ENCODE data around the gene MMUT. TPM values are rescaled to one million over a fixed set of nuclear protein-coding genes. Genes with fewer than 3 reads are reported as not detected.
A peak's percentile ranks its signal among the peaks of the same experiment; 100 is the strongest.

Gene MMUT
- total and polyA plus RNA-seq, 2 experiments from 2014 or later: 8.7 to 12.4 TPM

DNA sequence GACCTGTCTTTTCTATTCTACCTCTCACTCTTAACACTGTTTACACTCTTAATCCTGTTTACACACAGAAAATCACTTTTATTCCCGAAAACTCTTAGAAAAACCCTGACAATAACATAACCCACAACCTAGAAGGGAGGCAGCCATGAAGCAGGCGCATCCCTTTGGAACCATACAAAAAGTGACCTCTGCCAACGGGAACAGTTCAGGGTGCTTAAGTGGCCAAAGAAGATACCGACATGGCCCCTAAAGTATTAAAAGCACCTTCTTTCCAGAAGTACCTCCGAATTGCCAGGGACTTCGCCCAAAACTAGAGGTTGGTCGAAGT, 490 bp downstream of the MMUT start:
- Mint-ChIP-seq H3K4me3 (peak overlapping the region; percentile 100), H3K9me3 (peaks cover 3% of the 10 kb centered on the region; the same call in 1 of the 3 replicates), H3K4me1 (peaks cover 11% of the 10 kb centered on the region), H3K27me3 (ENCODE audit: insufficient read depth, low read depth, poor library complexity) (no peaks in the 10 kb centered on the region), H3K36me3 (ENCODE audit: low read depth) (no peaks in the 10 kb centered on the region; the same call in 1 of the 3 replicates), H3K27ac (peak overlapping the region; percentile 100)
- DNase-seq (ENCODE audit: low spot score): peak; percentile 4
- Histone ChIP-seq H3F3A (replicated peaks; ENCODE audit: low read depth) (no peaks in the 10 kb centered on the region), H3K9me2 (ENCODE audit: insufficient read depth) (no peaks in the 10 kb centered on the region), H2AFZ (peak overlapping the region; percentile 78), H3K27ac (ENCODE audit: low read depth) (peak overlapping the region; percentile 34), H3K27me3 (ENCODE audit: insufficient read depth) (no peaks in the 10 kb centered on the region), H3K4me1 (ENCODE audit: insufficient read depth) (no peaks in the 10 kb centered on the region), H3K79me2 (replicated peaks; ENCODE audit: insufficient read depth) (peaks cover 62% of the 10 kb centered on the region), H3K36me3 (ENCODE audit: insufficient read depth) (no peaks in the 10 kb centered on the region), H3K4me3 (peak overlapping the region; percentile 66), H3K4me2 (peak overlapping the region; percentile 92), H4K20me1 (replicated peaks; ENCODE audit: insufficient read depth) (no peaks in the 10 kb centered on the region)
- peak; percentile 31 for ATAC-seq
- no peak for TF ChIP-seq REST (IDR thresholded peaks at IDR 0.05; ENCODE audit: unreplicated experiment)
- no peak for TF ChIP-seq CREB1 (CRISPR knock-in tag; IDR thresholded peaks at IDR 0.05; ENCODE audit: low read depth)
- no peak for TF ChIP-seq STAT1 (IDR thresholded peaks at IDR 0.05; ENCODE audit: unreplicated experiment)
- no peak for TF ChIP-seq ZNF331 (CRISPR knock-in tag; IDR thresholded peaks at IDR 0.05; ENCODE audit: low read depth)

DNA sequence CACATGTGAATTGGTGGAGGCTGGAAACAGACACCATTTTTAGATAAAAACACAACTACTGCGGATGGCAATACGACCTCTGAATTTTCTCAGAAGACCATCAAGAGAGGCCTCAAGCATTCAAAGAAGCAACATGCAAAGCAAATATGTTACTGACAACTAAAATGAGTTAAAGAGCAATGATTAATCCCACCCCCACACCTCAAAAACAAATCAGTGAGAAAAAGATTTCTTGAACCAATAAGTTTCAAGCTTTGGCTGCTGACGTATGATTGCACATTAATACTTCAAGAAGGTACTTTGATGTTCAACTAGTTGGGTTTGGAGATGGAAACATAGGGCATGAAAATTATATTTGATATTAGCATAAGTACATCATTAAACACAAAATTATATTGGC, 982 bp downstream of the MMUT start:
- Mint-ChIP-seq H3K4me3 (peak overlapping the region; percentile 100), H3K36me3 (ENCODE audit: low read depth) (no peaks in the 10 kb centered on the region; the same call in 1 of the 3 replicates), H3K27ac (no peak overlapping the region; the same call in 1 of the 2 replicates), H3K9me3 (peaks cover 3% of the 10 kb centered on the region; the same call in 1 of the 3 replicates), H3K27me3 (ENCODE audit: insufficient read depth, low read depth, poor library complexity) (no peaks in the 10 kb centered on the region), H3K4me1 (peaks cover 11% of the 10 kb centered on the region)
- H4K20me1 ChIP-seq (replicated peaks; ENCODE audit: insufficient read depth): no peaks in the 10 kb centered on the region
- H3K4me3 ChIP-seq: peak overlapping the region; percentile 66
- peak overlapping the region; percentile 92 for H3K4me2 ChIP-seq
- no peaks in the 10 kb centered on the region for H3K9me2 ChIP-seq (ENCODE audit: insufficient read depth)
- H3K4me1 ChIP-seq (ENCODE audit: insufficient read depth): no peaks in the 10 kb centered on the region
- ATAC-seq (no peak), DNase-seq (ENCODE audit: low spot score) (no peak)
- no peaks in the 10 kb centered on the region for H3F3A ChIP-seq (replicated peaks; ENCODE audit: low read depth)
- H3K27ac ChIP-seq (ENCODE audit: low read depth): no peak overlapping the region
- H3K27me3 ChIP-seq (ENCODE audit: insufficient read depth): no peaks in the 10 kb centered on the region
- H2AFZ ChIP-seq: no peak overlapping the region
- H3K79me2 ChIP-seq (replicated peaks; ENCODE audit: insufficient read depth): peaks cover 57% of the 10 kb centered on the region
- H3K36me3 ChIP-seq (ENCODE audit: insufficient read depth): no peaks in the 10 kb centered on the region
- no peak for TF ChIP-seq ZNF462 (CRISPR knock-in tag; IDR thresholded peaks at IDR 0.05)
- no peak for TF ChIP-seq JUNB (IDR thresholded peaks at IDR 0.05; ENCODE audit: unreplicated experiment)
- TF ChIP-seq, protein P1, sequence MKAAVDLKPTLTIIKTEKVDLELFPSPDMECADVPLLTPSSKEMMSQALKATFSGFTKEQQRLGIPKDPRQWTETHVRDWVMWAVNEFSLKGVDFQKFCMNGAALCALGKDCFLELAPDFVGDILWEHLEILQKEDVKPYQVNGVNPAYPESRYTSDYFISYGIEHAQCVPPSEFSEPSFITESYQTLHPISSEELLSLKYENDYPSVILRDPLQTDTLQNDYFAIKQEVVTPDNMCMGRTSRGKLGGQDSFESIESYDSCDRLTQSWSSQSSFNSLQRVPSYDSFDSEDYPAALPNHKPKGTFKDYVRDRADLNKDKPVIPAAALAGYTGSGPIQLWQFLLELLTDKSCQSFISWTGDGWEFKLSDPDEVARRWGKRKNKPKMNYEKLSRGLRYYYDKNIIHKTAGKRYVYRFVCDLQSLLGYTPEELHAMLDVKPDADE (IDR thresholded peaks at IDR 0.05): no peak
- no peak for TF ChIP-seq CREB1 (CRISPR knock-in tag; IDR thresholded peaks at IDR 0.05; ENCODE audit: low read depth)
- TF ChIP-seq, protein P2, sequence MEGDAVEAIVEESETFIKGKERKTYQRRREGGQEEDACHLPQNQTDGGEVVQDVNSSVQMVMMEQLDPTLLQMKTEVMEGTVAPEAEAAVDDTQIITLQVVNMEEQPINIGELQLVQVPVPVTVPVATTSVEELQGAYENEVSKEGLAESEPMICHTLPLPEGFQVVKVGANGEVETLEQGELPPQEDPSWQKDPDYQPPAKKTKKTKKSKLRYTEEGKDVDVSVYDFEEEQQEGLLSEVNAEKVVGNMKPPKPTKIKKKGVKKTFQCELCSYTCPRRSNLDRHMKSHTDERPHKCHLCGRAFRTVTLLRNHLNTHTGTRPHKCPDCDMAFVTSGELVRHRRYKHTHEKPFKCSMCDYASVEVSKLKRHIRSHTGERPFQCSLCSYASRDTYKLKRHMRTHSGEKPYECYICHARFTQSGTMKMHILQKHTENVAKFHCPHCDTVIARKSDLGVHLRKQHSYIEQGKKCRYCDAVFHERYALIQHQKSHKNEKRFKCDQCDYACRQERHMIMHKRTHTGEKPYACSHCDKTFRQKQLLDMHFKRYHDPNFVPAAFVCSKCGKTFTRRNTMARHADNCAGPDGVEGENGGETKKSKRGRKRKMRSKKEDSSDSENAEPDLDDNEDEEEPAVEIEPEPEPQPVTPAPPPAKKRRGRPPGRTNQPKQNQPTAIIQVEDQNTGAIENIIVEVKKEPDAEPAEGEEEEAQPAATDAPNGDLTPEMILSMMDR (conservative IDR thresholded peaks at IDR 0.05; ENCODE audit: low read depth in 2 of 2): no peak
- TF ChIP-seq POLR2AphosphoS5 (IDR thresholded peaks at IDR 0.05; ENCODE audit: low read depth): no peak
- no peak for TF ChIP-seq ZNF114 (CRISPR knock-in tag; IDR thresholded peaks at IDR 0.05)

Measured in GM23338 (cell line).